ENCODE results near the gene CELF1.

GRCh38 chr11:47509077-47509536, 43.8 kb downstream of the CELF1 start:
- TF ChIP-seq POLR2A (IDR thresholded peaks at IDR 0.05; ENCODE audit: low read length), result no peak
- TF ChIP-seq GATA1 (IDR thresholded peaks at IDR 0.05; ENCODE audit: low read depth, low read length), result no peak
